ENCODE results near the gene SCRN1. TPM values are rescaled to one million over a fixed set of nuclear protein-coding genes. Genes with fewer than 3 reads are reported as not detected.
A peak's percentile ranks its signal among the peaks of the same experiment; 100 is the strongest.
"Not testable (repeated sequence)": the region's sequence is repeated elsewhere in the genome, so short reads cannot be mapped to it uniquely, and the experiment has no call there.

SCRN1 gene
- total RNA-seq, 1 donor from 2014 or later = 10.3 TPM

GRCh38 chr7:29915481-29916215 lies 74.0 kb downstream of the SCRN1 start:
- ATAC-seq (ENCODE audit: poor library complexity) (no peak), DNase-seq (no peak)
- intact Hi-C loops (cut with DNase I) = no loop called here

GRCh38 chr7:29914180-29914579 lies 75.4 kb downstream of the SCRN1 start:
- ATAC-seq (ENCODE audit: poor library complexity) (no peak), DNase-seq (no peak)
- intact Hi-C loops (cut with DNase I) = no loop called here

- ATAC-seq (ENCODE audit: poor library complexity) (no peak), DNase-seq (no peak)
- intact Hi-C loops (cut with DNase I) = no loop called here
Observed at GRCh38 chr7:29906200-29907022, 83.2 kb downstream of the SCRN1 start.

- intact Hi-C loops (cut with DNase I) = no loop called here
- peak; percentile 36 for ATAC-seq (ENCODE audit: poor library complexity)
- DNase-seq = no peak
Observed at GRCh38 chr7:29900745-29901144, 88.9 kb downstream of the SCRN1 start.

GRCh38 chr7:29898301-29898700 lies 91.3 kb downstream of the SCRN1 start:
- no peak for DNase-seq
- intact Hi-C loops (cut with DNase I) = no loop called here
- ATAC-seq (ENCODE audit: poor library complexity) = no peak

DNA sequence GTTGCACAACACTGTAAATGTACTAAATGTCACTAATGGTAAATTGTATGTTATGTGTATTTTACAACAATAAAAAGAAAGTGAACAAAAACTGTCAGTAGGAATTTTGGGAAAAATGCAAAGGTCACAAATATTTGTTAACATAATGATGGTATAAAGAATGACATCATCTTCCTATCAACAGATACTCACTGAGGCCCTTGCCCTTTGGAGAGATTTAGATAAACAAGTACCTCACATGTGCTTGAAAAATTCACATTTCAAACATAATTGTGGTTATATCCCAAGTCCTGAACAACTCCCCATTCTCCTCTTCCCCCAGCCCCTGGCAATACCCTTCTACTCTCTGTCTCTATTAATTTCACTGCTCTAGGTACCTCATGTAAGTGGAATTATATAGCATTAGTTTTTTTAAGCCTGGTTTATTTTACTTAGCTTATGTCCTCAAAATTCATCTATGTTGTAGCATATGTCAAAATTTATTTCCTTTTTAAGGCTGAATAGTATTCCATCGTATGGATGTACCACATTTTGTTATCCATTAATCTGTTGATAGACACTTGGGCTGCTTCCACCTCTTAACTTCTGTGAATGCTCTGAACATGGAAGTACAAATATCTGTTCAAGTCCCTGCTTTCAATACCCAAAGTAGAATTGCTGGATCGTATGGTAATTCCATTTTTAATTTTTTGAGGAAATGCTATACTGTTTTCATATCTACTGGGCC lies 92.8 kb downstream of the SCRN1 start:
- no peak for DNase-seq
- ATAC-seq (ENCODE audit: poor library complexity) = no peak
- intact Hi-C loops (cut with DNase I) = no loop called here

- ATAC-seq (ENCODE audit: poor library complexity) (no peak), DNase-seq (no peak)
- intact Hi-C loops (cut with DNase I) = no loop called here
Observed at GRCh38 chr7:29895559-29895958, 94.0 kb downstream of the SCRN1 start.

DNA sequence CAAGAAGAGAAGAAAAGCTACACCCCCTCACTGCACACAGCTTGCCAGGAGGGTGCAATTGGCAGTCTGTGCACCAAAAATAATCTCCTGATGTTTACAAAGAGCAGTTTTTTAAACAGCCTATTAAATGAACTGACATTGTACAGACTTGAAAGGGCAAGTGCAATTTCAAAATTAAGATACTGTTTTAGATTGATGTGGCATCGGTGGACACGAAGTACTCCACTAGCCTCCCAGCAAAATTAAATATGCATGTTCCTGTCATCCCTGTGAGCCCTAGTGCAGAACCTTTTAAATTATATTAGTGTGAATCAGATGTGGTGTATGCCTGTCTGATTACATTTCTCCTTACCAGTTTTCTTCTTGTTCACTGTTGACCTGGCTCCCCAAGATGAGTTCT lies 95.3 kb downstream of the SCRN1 start:
- DNase-seq = no peak
- no peak for ATAC-seq (ENCODE audit: poor library complexity)
- intact Hi-C loops (cut with DNase I) = no loop called here

DNA sequence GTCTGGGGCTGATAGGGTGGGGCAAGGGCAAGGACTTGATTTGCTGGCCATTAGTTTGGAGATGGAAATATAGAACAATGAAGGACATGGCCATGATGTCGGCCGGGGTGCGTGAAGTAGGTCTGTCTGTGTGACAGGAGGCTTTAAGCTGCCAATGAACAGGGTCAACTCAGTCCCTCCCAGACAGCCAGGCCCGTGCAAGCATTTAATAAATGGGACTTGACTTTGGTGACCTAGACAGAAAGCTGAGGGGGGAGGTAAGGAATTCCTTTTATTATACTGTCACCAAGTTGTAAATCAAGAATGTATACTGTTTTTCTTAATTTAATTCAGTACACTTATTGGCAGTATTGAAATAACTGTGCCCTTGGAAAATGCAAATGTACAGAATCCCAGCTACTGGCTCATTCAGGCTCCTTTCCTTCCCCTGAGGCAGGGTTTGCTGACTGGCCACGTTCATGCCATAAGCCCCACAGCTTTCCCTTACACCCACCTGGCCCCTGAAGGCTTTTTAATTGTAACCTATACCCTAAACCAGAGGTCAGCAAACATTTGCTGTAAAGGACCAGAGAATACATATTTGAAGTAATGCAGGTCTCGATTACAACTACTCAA lies 96.1 kb downstream of the SCRN1 start:
- DNase-seq (no peak), ATAC-seq (ENCODE audit: poor library complexity) (no peak)
- intact Hi-C loops (cut with DNase I) = no loop called here

GRCh38 chr7:29892231-29892630 lies 97.4 kb downstream of the SCRN1 start:
- intact Hi-C loops (cut with DNase I) = no loop called here
- ATAC-seq (ENCODE audit: poor library complexity) (no peak), DNase-seq (no peak)

DNA sequence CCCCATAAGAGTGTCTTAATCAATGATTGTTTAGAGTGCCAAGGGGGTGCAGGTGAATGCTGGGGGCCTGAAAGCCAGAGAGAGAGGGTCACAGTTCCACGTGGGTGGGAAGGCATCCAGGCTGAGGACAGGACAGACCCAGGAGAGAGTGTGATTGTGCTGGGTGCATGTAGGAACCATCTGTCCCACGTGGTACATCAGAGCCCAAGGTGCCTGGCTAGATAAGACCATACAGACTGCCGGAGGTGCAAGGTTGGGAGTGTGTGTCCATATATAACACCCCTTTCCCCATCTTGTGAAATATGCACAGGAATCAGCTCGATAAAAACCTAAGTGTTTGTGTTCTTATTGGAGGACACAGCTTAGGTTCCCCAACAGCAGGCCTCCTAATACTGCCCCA lies 97.8 kb downstream of the SCRN1 start:
- intact Hi-C loops (cut with DNase I) = no loop called here
- no peak for DNase-seq
- ATAC-seq (ENCODE audit: poor library complexity) = no peak

- intact Hi-C loops (cut with DNase I); ATAC-seq (ENCODE audit: poor library complexity); DNase-seq: not testable (repeated sequence)
Observed at GRCh38 chr7:29890786-29891185, 98.8 kb downstream of the SCRN1 start.

GRCh38 chr7:29890251-29890650 lies 99.3 kb downstream of the SCRN1 start:
- ATAC-seq (ENCODE audit: poor library complexity) (no peak), DNase-seq (no peak)
- intact Hi-C loops (cut with DNase I) = no loop called here

GRCh38 chr7:29889288-29889687 lies 100.3 kb downstream of the SCRN1 start:
- DNase-seq = no peak

DNA sequence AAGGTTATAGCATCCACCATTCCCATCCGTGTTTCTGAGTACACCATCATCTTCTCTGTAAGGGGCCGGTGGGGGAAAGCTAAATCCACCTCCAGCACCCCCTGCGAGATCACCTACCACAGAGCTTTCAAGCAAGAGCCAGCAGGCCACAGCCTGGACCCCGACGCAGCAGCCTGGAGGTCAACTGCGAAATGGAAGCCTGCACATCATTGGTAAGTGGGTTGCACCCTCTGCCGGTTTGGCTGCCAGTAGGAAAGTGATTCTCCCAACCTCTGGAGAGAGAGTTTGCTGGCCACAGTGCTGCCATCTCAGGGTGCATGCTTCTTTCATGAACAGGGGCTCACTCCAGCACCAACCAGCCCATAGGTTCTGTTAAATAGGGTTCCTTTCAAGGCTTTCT lies 101.6 kb downstream of the SCRN1 start:
- ATAC-seq (ENCODE audit: poor library complexity) = no peak
- intact Hi-C loops (cut with DNase I) = no loop called here
- no peak for DNase-seq

More at GRCh38 chr7:29889288-29889687, 100.3 kb downstream of the SCRN1 start:
- ATAC-seq (ENCODE audit: poor library complexity) = no peak
- intact Hi-C loops (cut with DNase I) = no loop called here

DNA sequence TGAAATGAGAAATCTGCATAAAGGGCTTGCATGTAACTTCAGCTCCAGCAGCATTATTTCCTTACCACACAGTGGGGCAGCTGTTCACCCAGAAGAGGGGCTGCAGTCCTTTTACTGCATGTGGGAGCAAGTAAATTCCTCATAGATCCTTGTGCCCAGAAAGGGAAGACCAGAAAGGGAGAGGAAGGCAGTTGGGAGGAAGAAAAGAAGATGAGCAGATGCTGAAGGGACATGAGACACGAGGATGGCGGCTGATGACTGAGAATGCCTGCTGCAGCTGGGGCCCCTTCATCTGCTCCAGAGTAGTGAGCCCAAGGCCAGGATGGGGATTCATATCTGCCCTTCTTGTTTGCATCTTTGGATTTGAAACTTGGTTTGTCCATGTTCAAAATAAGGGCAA lies 102.8 kb downstream of the SCRN1 start:
- ATAC-seq (ENCODE audit: poor library complexity) = no peak
- DNase-seq = no peak
- intact Hi-C loops (cut with DNase I) = no loop called here

DNA sequence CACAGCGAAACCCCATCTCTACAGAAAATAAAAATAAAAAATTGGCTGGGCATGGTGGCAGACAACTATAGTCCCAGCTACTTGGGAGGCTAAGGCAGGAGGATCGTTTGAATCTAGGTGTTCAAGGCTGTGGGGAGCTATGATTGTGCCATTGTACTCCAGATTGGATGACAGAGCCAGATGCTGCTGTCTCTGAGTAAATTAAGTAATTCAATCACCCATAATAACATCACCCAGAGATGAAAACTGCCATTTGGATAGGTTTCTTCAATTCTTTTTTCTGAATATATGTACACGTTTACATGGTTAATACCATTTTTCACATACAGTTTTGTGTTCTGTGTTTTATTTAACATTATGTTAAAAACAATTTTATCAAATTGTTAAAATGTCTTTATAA lies 104.0 kb downstream of the SCRN1 start:
- DNase-seq (no peak), ATAC-seq (ENCODE audit: poor library complexity) (no peak)
- intact Hi-C loops (cut with DNase I) = no loop called here

GRCh38 chr7:29884399-29885272 lies 105.0 kb downstream of the SCRN1 start:
- DNase-seq = no peak
- intact Hi-C loops (cut with DNase I) = no loop called here

More at GRCh38 chr7:29884399-29885272, 105.0 kb downstream of the SCRN1 start:
- ATAC-seq (ENCODE audit: poor library complexity) = no peak

Measured in Right ventricle myocardium superior (tissue), 1 donor.